LNCAP (cell line): Measurements from ENCODE around the gene PRKD1.

ENCODE experiments used
- TF ChIP-seq, protein P1 (sequence below): fragments of 450-650 bp; IDR thresholded peaks from 2 replicates; pipeline ENCODE4 v1.5.1; 2017; ENCODE audit warnings: mild to moderate bottlenecking

The PRKD1 gene

GRCh38 chr14:29650554-29651269, 276.9 kb downstream of the PRKD1 start:
- TF ChIP-seq, protein P1, sequence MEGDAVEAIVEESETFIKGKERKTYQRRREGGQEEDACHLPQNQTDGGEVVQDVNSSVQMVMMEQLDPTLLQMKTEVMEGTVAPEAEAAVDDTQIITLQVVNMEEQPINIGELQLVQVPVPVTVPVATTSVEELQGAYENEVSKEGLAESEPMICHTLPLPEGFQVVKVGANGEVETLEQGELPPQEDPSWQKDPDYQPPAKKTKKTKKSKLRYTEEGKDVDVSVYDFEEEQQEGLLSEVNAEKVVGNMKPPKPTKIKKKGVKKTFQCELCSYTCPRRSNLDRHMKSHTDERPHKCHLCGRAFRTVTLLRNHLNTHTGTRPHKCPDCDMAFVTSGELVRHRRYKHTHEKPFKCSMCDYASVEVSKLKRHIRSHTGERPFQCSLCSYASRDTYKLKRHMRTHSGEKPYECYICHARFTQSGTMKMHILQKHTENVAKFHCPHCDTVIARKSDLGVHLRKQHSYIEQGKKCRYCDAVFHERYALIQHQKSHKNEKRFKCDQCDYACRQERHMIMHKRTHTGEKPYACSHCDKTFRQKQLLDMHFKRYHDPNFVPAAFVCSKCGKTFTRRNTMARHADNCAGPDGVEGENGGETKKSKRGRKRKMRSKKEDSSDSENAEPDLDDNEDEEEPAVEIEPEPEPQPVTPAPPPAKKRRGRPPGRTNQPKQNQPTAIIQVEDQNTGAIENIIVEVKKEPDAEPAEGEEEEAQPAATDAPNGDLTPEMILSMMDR, result no peak

GRCh38 chr14:29649170-29649569, 278.5 kb downstream of the PRKD1 start:
- TF ChIP-seq, protein P1, result no peak

DNA sequence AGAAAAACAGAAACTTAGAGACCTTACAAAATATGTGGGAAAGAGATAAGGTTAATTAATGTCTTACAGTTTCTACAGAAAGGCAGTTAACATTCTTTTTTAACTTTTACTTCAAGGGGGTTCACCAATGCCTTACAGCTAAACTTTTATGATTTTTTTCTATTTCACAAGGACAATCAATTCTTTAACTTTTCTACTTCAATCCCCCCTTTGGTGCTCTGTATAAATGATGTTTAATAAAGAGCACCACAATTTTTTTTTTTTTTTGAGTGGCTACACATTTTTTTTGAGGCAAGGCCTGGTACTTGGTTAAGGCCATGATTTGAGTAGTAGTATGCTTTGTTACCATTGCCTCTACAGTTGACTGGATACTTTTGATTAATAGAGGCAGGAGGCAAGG, 279.6 kb downstream of the PRKD1 start:
- TF ChIP-seq, protein P1, result no peak

DNA sequence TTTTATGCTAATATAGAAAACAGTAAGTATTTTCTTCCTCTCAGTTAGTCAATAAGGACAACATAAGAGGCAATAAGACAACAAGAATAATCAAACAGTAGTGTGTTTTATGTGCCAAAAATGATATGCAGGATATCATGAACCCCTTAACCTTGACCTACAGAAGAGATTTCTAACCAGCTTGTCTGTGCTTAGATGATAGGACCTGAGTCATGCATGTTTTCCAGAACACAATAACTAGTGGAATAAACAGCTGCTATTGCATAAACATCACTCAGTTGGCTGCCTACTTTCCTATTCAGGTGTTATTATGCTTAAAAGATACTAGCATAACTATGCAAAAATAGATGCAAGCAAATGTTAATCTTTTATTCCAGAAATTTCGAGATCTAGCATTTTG, 282.5 kb downstream of the PRKD1 start:
- TF ChIP-seq, protein P1, result no peak

DNA sequence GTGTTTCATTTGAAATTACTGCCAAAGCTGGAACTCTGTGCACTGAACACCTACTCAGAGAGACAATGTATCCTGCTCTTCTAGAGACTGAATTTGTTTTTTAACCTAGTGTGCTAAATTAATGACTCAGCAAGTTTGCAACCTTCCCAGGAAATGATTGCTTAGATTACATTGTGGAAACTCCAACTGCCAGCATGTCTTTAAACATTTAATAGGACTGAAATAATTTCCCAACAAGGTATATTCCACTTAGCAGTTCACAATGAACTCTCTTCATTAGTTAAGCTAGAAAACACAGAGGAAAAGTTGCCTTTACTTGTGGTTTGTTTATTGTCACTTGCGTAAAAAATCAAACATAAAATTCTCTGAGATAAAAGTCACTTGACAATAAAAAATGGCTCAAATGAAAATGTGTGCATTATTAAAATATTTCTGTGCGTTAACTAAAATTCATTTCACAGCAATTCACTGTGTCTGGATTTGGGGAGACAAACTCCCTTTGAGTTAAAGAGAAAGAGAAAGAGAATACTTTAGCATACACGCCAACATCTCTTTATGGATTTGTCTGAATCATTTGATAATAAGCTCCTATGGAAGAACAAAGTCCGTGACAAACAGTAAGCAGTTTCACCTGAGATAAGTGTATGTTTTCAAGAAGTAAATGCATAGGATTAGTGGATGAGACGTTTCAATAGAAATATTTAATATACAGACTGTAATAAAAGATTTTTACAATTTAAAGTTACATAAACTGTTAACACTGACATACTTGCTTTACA, 284.0 kb downstream of the PRKD1 start:
- TF ChIP-seq, protein P1, result no peak

DNA sequence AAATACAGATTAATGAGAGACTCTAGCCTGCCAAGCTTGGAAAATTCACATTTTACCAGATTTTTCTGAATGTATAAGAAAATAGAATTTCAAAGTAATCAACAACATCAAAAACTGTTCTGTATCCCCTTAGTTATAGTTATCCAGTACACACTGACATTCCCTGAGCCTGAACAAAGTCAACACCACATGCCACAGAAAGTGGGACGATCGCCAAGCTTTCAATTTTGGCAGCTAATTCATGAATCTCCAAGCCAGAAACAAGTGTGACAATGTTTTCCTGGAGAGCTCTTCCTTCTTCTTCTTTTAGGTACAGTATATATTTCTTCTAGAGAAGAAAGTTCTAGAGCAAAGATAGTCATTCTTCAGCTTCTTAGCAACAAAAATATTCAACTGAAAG, 290.2 kb downstream of the PRKD1 start:
- TF ChIP-seq, protein P1, result no peak

GRCh38 chr14:29636870-29637269, 290.8 kb downstream of the PRKD1 start:
- TF ChIP-seq, protein P1, result no peak
